SJCRH30 (cell line): Measurements from ENCODE around the gene JAK3. TPM values are rescaled to one million over a fixed set of nuclear protein-coding genes. Genes with fewer than 3 reads are reported as not detected.
"Not testable (repeated sequence)": the region's sequence is repeated elsewhere in the genome, so short reads cannot be mapped to it uniquely, and the experiment has no call there.

ENCODE experiments used
- DNase-seq, 2 experiments: peaks; one replicate each; pipeline ENCODE4 v3.0.0-alpha.2; 2015 to 2020
- H3K27ac ChIP-seq: fragments of 250-450 bp; sonication (Bioruptor Pico); 2 replicates; pipeline ENCODE4 v1.5.1; 2020; ENCODE audit warnings: mild to moderate bottlenecking, moderate library complexity
- H3K27me3 ChIP-seq: fragments of 250-450 bp; sonication (Bioruptor Pico); 2 replicates; pipeline ENCODE4 v1.5.1; 2020; ENCODE audit warnings: mild to moderate bottlenecking, moderate library complexity
- H3K36me3 ChIP-seq: fragments of 250-450 bp; sonication (Bioruptor Pico); 2 replicates; pipeline ENCODE4 v1.5.1; 2020; ENCODE audit warnings: mild to moderate bottlenecking, moderate library complexity
- H3K4me1 ChIP-seq: fragments of 250-450 bp; sonication (Bioruptor Pico); 2 replicates; pipeline ENCODE4 v1.5.1; 2020; ENCODE audit warnings: mild to moderate bottlenecking, moderate library complexity
- H3K4me3 ChIP-seq: fragments of 250-450 bp; sonication (Bioruptor Pico); 2 replicates; pipeline ENCODE4 v1.5.1; 2020; ENCODE audit warnings: mild to moderate bottlenecking, moderate library complexity
- H3K9me3 ChIP-seq: fragments of 250-450 bp; sonication (Bioruptor Pico); replicated peaks from 2 replicates; pipeline ENCODE4 v1.5.1; 2020; ENCODE audit warnings: mild to moderate bottlenecking, moderate library complexity
- total RNA-seq: library from RNA; depleted of rRNA; stranded (reverse); fragments of >200 nt; shearing (Covaris generic); gene quantifications from 2 replicates; pipeline ENCODE4 v1.2.3, GENCODE V29; 2014

The JAK3 gene
- total RNA-seq, 1 experiment from 2014 or later, result 0.04 TPM

GRCh38 chr19:17812099-17812498 is 35.7 kb downstream of the JAK3 start:
- Histone ChIP-seq H3K27ac (no peak overlapping the region), H3K36me3 (no peaks in the 10 kb centered on the region), H3K4me3 (no peak overlapping the region), H3K27me3 (peaks cover 9% of the 10 kb centered on the region; the same call in 1 of the 2 replicates), H3K4me1 (no peaks in the 10 kb centered on the region), H3K9me3 (no peaks in the 10 kb centered on the region)
- no peak for DNase-seq

- H3K27ac ChIP-seq, result no peak overlapping the region
- no peak for DNase-seq
- no peak overlapping the region for H3K4me3 ChIP-seq
- no peaks in the 10 kb centered on the region for H3K4me1 ChIP-seq
- no peaks in the 10 kb centered on the region for H3K9me3 ChIP-seq
- no peaks in the 10 kb centered on the region for H3K36me3 ChIP-seq
- H3K27me3 ChIP-seq, result peaks cover 9% of the 10 kb centered on the region; the same call in 1 of the 2 replicates
Observed at GRCh38 chr19:17811681-17812080, 36.1 kb downstream of the JAK3 start.

GRCh38 chr19:17811103-17811502 is 36.7 kb downstream of the JAK3 start:
- Histone ChIP-seq H3K4me1 (no peaks in the 10 kb centered on the region), H3K36me3 (no peaks in the 10 kb centered on the region), H3K9me3 (no peaks in the 10 kb centered on the region), H3K27ac (no peak overlapping the region), H3K4me3 (no peak overlapping the region), H3K27me3 (peaks cover 9% of the 10 kb centered on the region; the same call in 1 of the 2 replicates)
- DNase-seq, result no peak

GRCh38 chr19:17807731-17808316 is 40.0 kb downstream of the JAK3 start:
- no peak overlapping the region for H3K27ac ChIP-seq
- H3K9me3 ChIP-seq, result no peaks in the 10 kb centered on the region
- no peak overlapping the region for H3K4me3 ChIP-seq
- DNase-seq, result no peak
- no peaks in the 10 kb centered on the region for H3K36me3 ChIP-seq
- H3K27me3 ChIP-seq, result peaks cover 9% of the 10 kb centered on the region; the same call in 1 of the 2 replicates
- H3K4me1 ChIP-seq, result no peaks in the 10 kb centered on the region

GRCh38 chr19:17806945-17807344 is 40.8 kb downstream of the JAK3 start:
- H3K9me3 ChIP-seq, result no peaks in the 10 kb centered on the region
- peaks cover 9% of the 10 kb centered on the region for H3K27me3 ChIP-seq
- H3K27ac ChIP-seq, result no peak overlapping the region
- DNase-seq, result no peak
- H3K4me3 ChIP-seq, result no peak overlapping the region
- no peaks in the 10 kb centered on the region for H3K36me3 ChIP-seq
- no peaks in the 10 kb centered on the region for H3K4me1 ChIP-seq

GRCh38 chr19:17805427-17805826 is 42.4 kb downstream of the JAK3 start:
- H3K4me1 ChIP-seq, result no peaks in the 10 kb centered on the region
- H3K36me3 ChIP-seq, result no peaks in the 10 kb centered on the region
- no peaks in the 10 kb centered on the region for H3K9me3 ChIP-seq
- peaks cover 14% of the 10 kb centered on the region for H3K27me3 ChIP-seq
- no peak for DNase-seq
- no peak overlapping the region for H3K27ac ChIP-seq
- H3K4me3 ChIP-seq, result no peak overlapping the region

GRCh38 chr19:17803264-17803896 is 44.4 kb downstream of the JAK3 start:
- no peaks in the 10 kb centered on the region for H3K9me3 ChIP-seq
- H3K27ac ChIP-seq, result no peak overlapping the region
- H3K27me3 ChIP-seq, result peaks cover 13% of the 10 kb centered on the region
- H3K4me3 ChIP-seq, result no peak overlapping the region
- H3K4me1 ChIP-seq, result no peaks in the 10 kb centered on the region
- no peak for DNase-seq
- H3K36me3 ChIP-seq, result no peaks in the 10 kb centered on the region

GRCh38 chr19:17802137-17802858 is 45.5 kb downstream of the JAK3 start:
- Histone ChIP-seq H3K9me3 (no peaks in the 10 kb centered on the region), H3K27ac (no peak overlapping the region), H3K4me3 (no peak overlapping the region), H3K27me3 (peaks cover 15% of the 10 kb centered on the region), H3K4me1 (no peaks in the 10 kb centered on the region), H3K36me3 (no peaks in the 10 kb centered on the region)
- no peak for DNase-seq

GRCh38 chr19:17798599-17798998 is 49.2 kb downstream of the JAK3 start:
- H3K27ac ChIP-seq, H3K4me1 ChIP-seq, H3K36me3 ChIP-seq, H3K4me3 ChIP-seq, H3K9me3 ChIP-seq, DNase-seq: not testable (repeated sequence)
- H3K27me3 ChIP-seq, result peaks cover 42% of the 10 kb centered on the region

- Histone ChIP-seq H3K4me1 (no peaks in the 10 kb centered on the region), H3K4me3 (no peak overlapping the region), H3K36me3 (no peaks in the 10 kb centered on the region), H3K9me3 (no peaks in the 10 kb centered on the region), H3K27me3 (peaks cover 45% of the 10 kb centered on the region), H3K27ac (no peak overlapping the region)
- DNase-seq, result no peak
Observed at GRCh38 chr19:17797424-17798201, 50.2 kb downstream of the JAK3 start.

GRCh38 chr19:17796838-17797423 is 50.9 kb downstream of the JAK3 start:
- H3K4me3 ChIP-seq, result no peak overlapping the region
- no peak for DNase-seq
- no peaks in the 10 kb centered on the region for H3K4me1 ChIP-seq
- H3K36me3 ChIP-seq, result no peaks in the 10 kb centered on the region
- H3K27me3 ChIP-seq, result peaks cover 48% of the 10 kb centered on the region
- H3K27ac ChIP-seq, result no peak overlapping the region
- H3K9me3 ChIP-seq, result no peaks in the 10 kb centered on the region

GRCh38 chr19:17796013-17796837 is 51.6 kb downstream of the JAK3 start:
- Histone ChIP-seq H3K36me3 (no peaks in the 10 kb centered on the region), H3K4me1 (no peaks in the 10 kb centered on the region), H3K27me3 (peaks cover 51% of the 10 kb centered on the region), H3K9me3 (no peaks in the 10 kb centered on the region), H3K4me3 (no peak overlapping the region), H3K27ac (no peak overlapping the region)
- DNase-seq, result no peak

- no peak overlapping the region for H3K27ac ChIP-seq
- DNase-seq, result no peak
- H3K4me1 ChIP-seq, result no peaks in the 10 kb centered on the region
- H3K9me3 ChIP-seq, result no peaks in the 10 kb centered on the region
- peaks cover 56% of the 10 kb centered on the region for H3K27me3 ChIP-seq
- no peak overlapping the region for H3K4me3 ChIP-seq
- no peaks in the 10 kb centered on the region for H3K36me3 ChIP-seq
Observed at GRCh38 chr19:17795495-17795856, 52.3 kb downstream of the JAK3 start.
